Measurements from ENCODE around the gene ADSS2. TPM values are rescaled to one million over a fixed set of nuclear protein-coding genes. Genes with fewer than 3 reads are reported as not detected.

Gene ADSS2
- total RNA-seq, 1 experiment from 2014 or later: 76.7 TPM

DNA sequence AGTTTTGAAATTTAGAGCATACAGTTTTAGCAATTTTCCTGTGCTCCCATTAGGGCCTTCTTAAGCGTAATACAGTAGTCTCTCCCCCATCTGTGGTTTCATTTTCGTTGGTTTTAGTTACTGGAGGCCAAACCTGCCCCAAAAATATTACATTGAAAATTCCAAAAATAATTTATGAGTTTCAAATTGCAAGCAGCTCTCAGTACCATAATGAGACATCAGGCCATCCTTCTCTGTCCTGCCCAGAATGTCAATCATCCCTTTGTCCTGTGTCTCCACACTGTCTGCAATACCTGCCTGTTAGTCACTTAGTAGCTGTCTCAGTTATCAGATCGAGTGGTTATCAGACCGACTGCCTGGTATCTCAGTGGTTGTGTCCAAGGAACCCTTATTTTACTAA, 45.4 kb downstream of the ADSS2 start:
- ChIA-PET POLR2A (ENCODE audit: unreplicated experiment) (no interaction called here), CTCF (no interaction called here)
- DNase-seq: no peak
- Histone ChIP-seq H3K36me3 (ENCODE audit: low read depth) (peaks cover 40% of the 10 kb centered on the region), H3K4me2 (no peak overlapping the region), H2AFZ (no peak overlapping the region), H4K20me1 (ENCODE audit: insufficient read depth) (no peaks in the 10 kb centered on the region), H3K79me2 (ENCODE audit: low read depth) (no peaks in the 10 kb centered on the region), H3K27me3 (ENCODE audit: insufficient read depth, low read depth) (no peaks in the 10 kb centered on the region), H3K27ac (no peak overlapping the region), H3K9me2 (ENCODE audit: insufficient read depth) (no peaks in the 10 kb centered on the region), H3K4me3 (no peak overlapping the region), H3K4me1 (replicated peaks; ENCODE audit: insufficient read depth) (no peaks in the 10 kb centered on the region), H3F3A (ENCODE audit: insufficient read depth, low read depth) (no peaks in the 10 kb centered on the region; the same call in 1 of the 2 replicates), H3K9me3 (ENCODE audit: insufficient read depth, low read depth) (peaks cover 14% of the 10 kb centered on the region)
- no peak for TF ChIP-seq EZH2 (IDR thresholded peaks at IDR 0.05; ENCODE audit: low read depth)
- TF ChIP-seq, protein P1, sequence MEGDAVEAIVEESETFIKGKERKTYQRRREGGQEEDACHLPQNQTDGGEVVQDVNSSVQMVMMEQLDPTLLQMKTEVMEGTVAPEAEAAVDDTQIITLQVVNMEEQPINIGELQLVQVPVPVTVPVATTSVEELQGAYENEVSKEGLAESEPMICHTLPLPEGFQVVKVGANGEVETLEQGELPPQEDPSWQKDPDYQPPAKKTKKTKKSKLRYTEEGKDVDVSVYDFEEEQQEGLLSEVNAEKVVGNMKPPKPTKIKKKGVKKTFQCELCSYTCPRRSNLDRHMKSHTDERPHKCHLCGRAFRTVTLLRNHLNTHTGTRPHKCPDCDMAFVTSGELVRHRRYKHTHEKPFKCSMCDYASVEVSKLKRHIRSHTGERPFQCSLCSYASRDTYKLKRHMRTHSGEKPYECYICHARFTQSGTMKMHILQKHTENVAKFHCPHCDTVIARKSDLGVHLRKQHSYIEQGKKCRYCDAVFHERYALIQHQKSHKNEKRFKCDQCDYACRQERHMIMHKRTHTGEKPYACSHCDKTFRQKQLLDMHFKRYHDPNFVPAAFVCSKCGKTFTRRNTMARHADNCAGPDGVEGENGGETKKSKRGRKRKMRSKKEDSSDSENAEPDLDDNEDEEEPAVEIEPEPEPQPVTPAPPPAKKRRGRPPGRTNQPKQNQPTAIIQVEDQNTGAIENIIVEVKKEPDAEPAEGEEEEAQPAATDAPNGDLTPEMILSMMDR (conservative IDR thresholded peaks at IDR 0.05): no peak
- intact Hi-C loops (cut with micrococcal nuclease; ENCODE audit: unreplicated experiment): no loop called here
- no TSS peak for BruUV-seq (replicated peaks)

DNA sequence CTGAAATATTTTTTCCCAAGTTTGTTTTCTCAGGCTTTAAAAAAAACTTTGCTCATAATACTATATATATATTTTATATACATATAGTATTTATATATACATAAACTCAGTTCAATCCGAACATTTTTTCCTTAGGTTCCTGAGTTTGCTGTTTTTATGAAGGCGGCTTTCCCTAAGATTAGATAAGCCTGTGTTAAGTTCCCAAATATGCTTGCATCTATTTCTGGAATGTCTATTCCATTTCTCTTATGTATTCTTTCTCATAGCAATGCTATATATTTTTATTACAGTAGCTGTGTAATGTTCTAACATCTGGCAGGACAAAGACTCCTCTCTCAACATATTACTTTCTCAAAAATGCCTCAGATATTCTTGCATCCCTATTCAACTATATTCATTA, 45.9 kb downstream of the ADSS2 start:
- peaks cover 45% of the 10 kb centered on the region for H3K36me3 ChIP-seq (ENCODE audit: low read depth)
- CTCF ChIA-PET: no interaction called here
- intact Hi-C loops (cut with micrococcal nuclease; ENCODE audit: unreplicated experiment): no loop called here

DNA sequence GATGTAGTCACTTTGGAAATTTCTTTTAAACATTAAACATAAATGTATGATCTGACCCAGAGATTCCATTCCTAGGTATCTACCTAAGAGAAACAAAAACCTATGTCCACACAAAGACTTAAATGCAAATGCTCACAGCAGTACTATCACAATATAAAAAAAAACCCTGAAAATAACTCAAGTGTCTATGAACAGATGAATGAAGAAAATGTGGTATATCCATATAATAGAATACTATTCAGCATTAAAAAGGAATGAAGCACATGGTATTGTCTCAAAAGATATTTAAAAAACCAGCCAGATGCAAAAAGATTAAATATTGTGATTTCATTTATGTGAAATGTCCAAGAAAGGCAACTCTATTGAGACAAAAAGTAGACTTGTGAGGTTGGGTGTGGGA, 48.3 kb downstream of the ADSS2 start:
- no peak for TF ChIP-seq EZH2 (IDR thresholded peaks at IDR 0.05; ENCODE audit: low read depth)
- TF ChIP-seq, protein P1 (conservative IDR thresholded peaks at IDR 0.05): no peak
- ChIA-PET CTCF (no interaction called here), POLR2A (ENCODE audit: unreplicated experiment) (no interaction called here)
- peaks cover 2% of the 10 kb centered on the region; the same call in 1 of the 2 replicates for H3F3A ChIP-seq (ENCODE audit: insufficient read depth, low read depth)
- DNase-seq: no peak
- H3K4me1 ChIP-seq (replicated peaks; ENCODE audit: insufficient read depth): no peaks in the 10 kb centered on the region
- no peak overlapping the region for H2AFZ ChIP-seq
- H4K20me1 ChIP-seq (ENCODE audit: insufficient read depth): no peaks in the 10 kb centered on the region
- H3K27ac ChIP-seq: no peak overlapping the region
- H3K36me3 ChIP-seq (ENCODE audit: low read depth): peaks cover 45% of the 10 kb centered on the region
- H3K4me3 ChIP-seq: no peak overlapping the region
- H3K27me3 ChIP-seq (ENCODE audit: insufficient read depth, low read depth): no peaks in the 10 kb centered on the region
- no TSS peak for BruUV-seq (replicated peaks)
- intact Hi-C loops (cut with micrococcal nuclease; ENCODE audit: unreplicated experiment): no loop called here
- no peak overlapping the region for H3K4me2 ChIP-seq
- no peaks in the 10 kb centered on the region for H3K79me2 ChIP-seq (ENCODE audit: low read depth)
- peaks cover 19% of the 10 kb centered on the region for H3K9me3 ChIP-seq (ENCODE audit: insufficient read depth, low read depth)
- H3K9me2 ChIP-seq (ENCODE audit: insufficient read depth): no peaks in the 10 kb centered on the region

More for the DNA sequence above, 45.9 kb downstream of the ADSS2 start:
- Histone ChIP-seq H3K27me3 (ENCODE audit: insufficient read depth, low read depth) (no peaks in the 10 kb centered on the region), H3K9me2 (ENCODE audit: insufficient read depth) (no peaks in the 10 kb centered on the region), H3K4me2 (no peak overlapping the region), H2AFZ (no peak overlapping the region), H3K4me1 (replicated peaks; ENCODE audit: insufficient read depth) (no peaks in the 10 kb centered on the region), H3K79me2 (ENCODE audit: low read depth) (no peaks in the 10 kb centered on the region), H3K9me3 (ENCODE audit: insufficient read depth, low read depth) (peaks cover 19% of the 10 kb centered on the region), H3F3A (ENCODE audit: insufficient read depth, low read depth) (no peaks in the 10 kb centered on the region; the same call in 1 of the 2 replicates), H3K27ac (no peak overlapping the region), H3K4me3 (no peak overlapping the region), H4K20me1 (ENCODE audit: insufficient read depth) (no peaks in the 10 kb centered on the region)
- DNase-seq: no peak
- TF ChIP-seq, protein P1 (conservative IDR thresholded peaks at IDR 0.05): no peak
- no peak for TF ChIP-seq EZH2 (IDR thresholded peaks at IDR 0.05; ENCODE audit: low read depth)
- BruUV-seq (replicated peaks): no TSS peak
- POLR2A ChIA-PET (ENCODE audit: unreplicated experiment): no interaction called here

Measured in PC-9 (cell line).